Upper lobe of left lung (tissue), 6 donors: ENCODE data around the gene RIN3. TPM values are rescaled to one million over a fixed set of nuclear protein-coding genes. Genes with fewer than 3 reads are reported as not detected.

Source experiments
- ATAC-seq, 2 donors: fragments of 200-7000 bp; cut with Tn5 transposase; one replicate each; pipeline ENCODE4 v1.9.1; 2022; ENCODE audit warnings: mild to moderate bottlenecking in 2 of 2, moderate library complexity in 2 of 2; ENCODE audit not compliant: low FRiP score in 2 of 2
- DNase-seq, 2 donors: peaks; one replicate each; pipeline ENCODE4 v3.0.0-alpha.2; 2019 to 2020
- H3K27ac ChIP-seq, 4 donors: fragments of 200-600 bp; sonication (generic); one replicate each; pipeline ENCODE4 v1.5.1; 2016 to 2019
- H3K27me3 ChIP-seq, 4 donors: fragments of 200-600 bp; sonication (generic); one replicate each; pipeline ENCODE4 v1.5.1; 2017 to 2019
- H3K36me3 ChIP-seq, 4 donors: fragments of 200-600 bp; sonication (generic); one replicate each; pipeline ENCODE4 v1.5.1; 2016 to 2019
- H3K4me1 ChIP-seq, 4 donors: fragments of 200-600 bp; sonication (generic); one replicate each; pipeline ENCODE4 v1.5.1; 2018 to 2019
- H3K4me3 ChIP-seq, 4 donors: fragments of 200-600 bp; sonication (generic); one replicate each; pipeline ENCODE4 v1.5.1; 2017 to 2019; ENCODE audit warnings: mild to moderate bottlenecking in 2 of 4, moderate library complexity in 1 of 4
- H3K9me3 ChIP-seq, 4 donors: fragments of 200-600 bp; sonication (generic); one replicate each; pipeline ENCODE4 v1.5.1; 2018 to 2019
- EP300 ChIP-seq, 4 donors: sonication (generic); formaldehyde crosslinking; IDR thresholded peaks; one replicate each; pipeline ENCODE4 v1.5.1; 2017; ENCODE audit warnings: antibody characterized with exemption in 4 of 4, control low read depth in 2 of 4
- POLR2A ChIP-seq, 4 donors: fragments of 450-650 bp; IDR thresholded peaks; one replicate each; pipeline ENCODE4 v1.5.1; 2016 to 2017; ENCODE audit warnings: antibody characterized with exemption in 4 of 4, mild to moderate bottlenecking in 2 of 4
- POLR2AphosphoS5 ChIP-seq, 2 donors: sonication (generic); formaldehyde crosslinking; IDR thresholded peaks; one replicate each; pipeline ENCODE4 v1.5.1; 2017; ENCODE audit warnings: antibody characterized with exemption in 2 of 2
- WGBS, 2 donors: methylation state at CpG; one replicate each; pipeline ENCODE4 v1.1.5; 2017 to 2018; 5-methylcytosine and 5-hydroxymethylcytosine counted together
- total RNA-seq, 6 donors: library from RNA; depleted of rRNA in 4 of 6; stranded (reverse); fragments of >200 nt in 4 of 6; gene quantifications; one replicate each; pipeline versions ENCODE4 v1.1.0 to v1.2.1, GENCODE V29; 2016 to 2021
- TF ChIP-seq, protein P1 (sequence below), 6 experiments: fragments of 450-650 bp in 4 of 6; fragments of 200-600 bp in 2 of 6; sonication (generic) in 2 of 6; IDR thresholded peaks; one replicate each; pipeline ENCODE4 v1.5.1; 2016 to 2019; ENCODE audit warnings: antibody characterized with exemption in 6 of 6
- donor health status: DM: no; HTN: no; CAD: no; lungs with moderate emphysema.
- donor health status: DM: no; HTN: yes; CAD: no; lungs with severe emphysema.

RIN3 gene
- total RNA-seq, 6 donors from 2014 or later = 19.0 to 88.0 (median 59.7) TPM

- Histone ChIP-seq H3K9me3 (no peaks in the 10 kb centered on the region), H3K27me3 (no peaks in the 10 kb centered on the region), H3K36me3 (no peaks in the 10 kb centered on the region), H3K4me3 (no peak overlapping the region), H3K4me1 (peaks cover 26 to 38% (median 33%) of the 10 kb centered on the region in 4 donors), H3K27ac (peak overlapping the region; percentile 75 to 92 (median 82))
- WGBS, 2 donors = 7 to 33% methylated on average over 3 to 6 of the region's 6 CpGs
- ATAC-seq (peak; percentile 91 to 94), DNase-seq (peak; percentile 56 to 87)
- TF ChIP-seq, protein P1, sequence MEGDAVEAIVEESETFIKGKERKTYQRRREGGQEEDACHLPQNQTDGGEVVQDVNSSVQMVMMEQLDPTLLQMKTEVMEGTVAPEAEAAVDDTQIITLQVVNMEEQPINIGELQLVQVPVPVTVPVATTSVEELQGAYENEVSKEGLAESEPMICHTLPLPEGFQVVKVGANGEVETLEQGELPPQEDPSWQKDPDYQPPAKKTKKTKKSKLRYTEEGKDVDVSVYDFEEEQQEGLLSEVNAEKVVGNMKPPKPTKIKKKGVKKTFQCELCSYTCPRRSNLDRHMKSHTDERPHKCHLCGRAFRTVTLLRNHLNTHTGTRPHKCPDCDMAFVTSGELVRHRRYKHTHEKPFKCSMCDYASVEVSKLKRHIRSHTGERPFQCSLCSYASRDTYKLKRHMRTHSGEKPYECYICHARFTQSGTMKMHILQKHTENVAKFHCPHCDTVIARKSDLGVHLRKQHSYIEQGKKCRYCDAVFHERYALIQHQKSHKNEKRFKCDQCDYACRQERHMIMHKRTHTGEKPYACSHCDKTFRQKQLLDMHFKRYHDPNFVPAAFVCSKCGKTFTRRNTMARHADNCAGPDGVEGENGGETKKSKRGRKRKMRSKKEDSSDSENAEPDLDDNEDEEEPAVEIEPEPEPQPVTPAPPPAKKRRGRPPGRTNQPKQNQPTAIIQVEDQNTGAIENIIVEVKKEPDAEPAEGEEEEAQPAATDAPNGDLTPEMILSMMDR (IDR thresholded peaks at IDR 0.05) = no peak
- peak; percentile 71 to 90 for TF ChIP-seq POLR2AphosphoS5 (IDR thresholded peaks at IDR 0.05)
- peak in 1 of 4 donors; percentile 3 for TF ChIP-seq EP300 (IDR thresholded peaks at IDR 0.05)
Observed at GRCh38 chr14:92540472-92541048, 27.0 kb downstream of the RIN3 start.

DNA sequence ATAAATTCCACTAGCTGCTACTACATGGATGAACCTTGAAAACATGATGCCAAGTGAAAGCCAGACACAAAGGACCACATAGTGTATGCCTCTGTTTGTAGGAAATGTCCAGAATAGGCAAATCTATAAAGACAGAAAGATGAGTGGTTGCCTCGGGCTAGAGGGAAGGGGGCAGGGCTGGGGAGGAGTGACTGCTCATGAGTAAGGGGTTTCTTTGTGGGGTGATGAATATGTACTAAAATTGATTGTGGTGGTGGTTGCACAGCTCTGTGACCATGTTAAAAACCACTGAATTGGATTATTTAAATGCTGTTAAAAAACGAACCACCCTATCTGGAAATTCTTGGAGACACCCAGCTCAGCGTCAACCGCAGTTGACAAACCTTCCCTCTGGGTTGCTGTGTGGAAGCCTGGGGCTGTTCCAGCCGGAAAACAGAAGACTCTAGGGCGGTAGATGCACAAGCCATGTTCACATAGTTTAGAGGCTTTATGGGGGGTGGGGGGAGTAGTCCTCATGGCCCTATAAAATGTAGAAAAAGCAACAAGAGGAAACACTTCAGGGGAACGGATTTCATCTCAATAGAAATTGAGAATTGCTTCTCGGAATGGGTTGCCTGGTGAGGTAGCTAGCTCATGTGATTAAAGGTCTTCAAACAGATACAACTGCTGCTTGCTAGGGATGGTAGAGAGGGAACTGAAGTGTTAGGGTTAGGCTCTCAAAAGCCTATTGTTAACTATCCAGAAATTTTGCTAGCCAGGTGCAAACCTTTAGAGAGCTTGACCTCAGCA, 29.4 kb downstream of the RIN3 start:
- Histone ChIP-seq H3K27ac (no peak overlapping the region), H3K27me3 (no peaks in the 10 kb centered on the region), H3K36me3 (no peaks in the 10 kb centered on the region), H3K4me3 (no peak overlapping the region), H3K9me3 (no peaks in the 10 kb centered on the region), H3K4me1 (peaks cover 24 to 37% (median 29%) of the 10 kb centered on the region in 4 donors)
- ATAC-seq (no peak), DNase-seq (no peak)
- 84 to 87% methylated on average over 8 of the region's 8 CpGs for WGBS, 2 donors
- TF ChIP-seq POLR2A (IDR thresholded peaks at IDR 0.05) (no peak), EP300 (IDR thresholded peaks at IDR 0.05) (no peak), POLR2AphosphoS5 (IDR thresholded peaks at IDR 0.05) (no peak)
- TF ChIP-seq, protein P1 (IDR thresholded peaks at IDR 0.05) = no peak

DNA sequence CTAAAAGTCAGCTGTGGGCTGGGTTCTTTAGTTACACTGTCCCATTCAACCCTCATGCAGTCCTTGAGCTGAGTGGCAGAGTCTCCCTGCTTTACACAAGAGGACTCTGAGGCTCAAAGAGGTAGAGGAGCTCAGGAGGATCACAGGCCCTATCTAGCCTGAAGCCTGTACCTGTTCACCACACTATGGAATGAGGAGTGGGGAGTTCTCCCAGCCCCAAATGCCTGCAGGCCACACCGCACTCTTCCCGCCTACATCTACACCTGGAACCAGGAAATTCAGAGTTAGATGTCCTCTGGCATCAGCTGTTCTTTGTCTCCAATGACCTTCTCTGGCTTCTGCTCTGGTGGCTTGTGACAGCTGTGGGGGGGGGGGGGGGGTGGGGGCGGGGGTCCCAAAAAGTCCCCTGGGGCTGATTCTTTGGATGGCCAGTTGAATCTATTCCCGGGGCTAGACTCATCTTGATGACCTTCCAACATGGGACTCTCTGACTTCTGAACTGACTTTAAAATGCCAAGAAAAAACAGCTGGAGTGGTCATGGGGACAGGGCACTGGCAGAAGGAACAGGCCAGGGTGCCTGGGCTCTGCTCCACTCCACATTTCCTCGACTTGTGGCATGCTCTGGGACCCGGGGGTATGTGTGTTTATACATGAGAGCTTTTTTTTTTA, 30.6 kb downstream of the RIN3 start:
- Histone ChIP-seq H3K9me3 (no peaks in the 10 kb centered on the region), H3K27me3 (no peaks in the 10 kb centered on the region), H3K4me3 (no peak overlapping the region), H3K4me1 (peaks cover 21 to 34% (median 24%) of the 10 kb centered on the region in 4 donors), H3K36me3 (no peaks in the 10 kb centered on the region), H3K27ac (peak overlapping the region in 3 of 4 donors; percentile 12 to 42 (median 30))
- ATAC-seq (no peak), DNase-seq (no peak)
- 65 to 69% methylated on average over 6 of the region's 6 CpGs for WGBS, 2 donors
- no peak for TF ChIP-seq POLR2A (IDR thresholded peaks at IDR 0.05)
- TF ChIP-seq, protein P1 (IDR thresholded peaks at IDR 0.05) = no peak
- no peak for TF ChIP-seq EP300 (IDR thresholded peaks at IDR 0.05)
- no peak for TF ChIP-seq POLR2AphosphoS5 (IDR thresholded peaks at IDR 0.05)

DNA sequence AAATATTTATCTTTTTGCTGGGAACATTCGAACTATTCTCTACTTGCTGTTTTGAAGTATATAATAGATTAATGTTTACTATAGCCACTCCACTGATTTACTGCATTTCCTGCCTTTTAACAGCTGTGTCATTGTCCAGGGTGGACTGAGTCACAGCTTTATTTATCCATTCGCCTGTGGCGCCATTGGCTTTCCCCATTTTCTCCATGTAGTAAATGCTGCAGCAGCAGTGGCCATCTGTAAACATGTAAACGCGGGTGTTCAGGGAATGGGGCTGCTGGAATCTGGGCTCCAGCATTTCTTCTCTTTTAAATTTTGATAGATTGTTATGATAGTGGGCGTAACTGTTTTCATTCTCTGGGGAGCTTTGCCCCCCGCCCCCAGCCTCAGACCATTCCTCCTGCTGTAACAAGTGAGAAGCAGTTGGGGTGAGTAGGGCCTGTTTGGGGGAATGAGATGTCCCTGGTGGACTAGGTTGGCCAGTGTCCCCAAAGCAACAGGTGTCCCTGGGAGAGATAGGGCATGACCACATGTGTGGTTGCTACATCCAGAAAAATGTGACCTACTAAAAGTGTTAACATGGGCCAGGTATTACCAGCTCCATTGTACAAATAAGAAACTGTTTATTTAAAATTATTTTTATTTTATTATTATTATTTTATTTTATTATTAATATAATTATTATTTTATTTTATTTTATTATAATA, 32.9 kb downstream of the RIN3 start:
- Histone ChIP-seq H3K4me3 (no peak overlapping the region), H3K4me1 (peaks cover 5 to 24% (median 20%) of the 10 kb centered on the region in 4 donors), H3K27me3 (no peaks in the 10 kb centered on the region), H3K27ac (peak overlapping the region in 3 of 4 donors; percentile 36 to 65 (median 54)), H3K36me3 (no peaks in the 10 kb centered on the region), H3K9me3 (no peaks in the 10 kb centered on the region)
- WGBS, 2 donors = 77 to 80% methylated on average over 7 of the region's 7 CpGs
- TF ChIP-seq, protein P1 (IDR thresholded peaks at IDR 0.05) = no peak
- TF ChIP-seq EP300 (IDR thresholded peaks at IDR 0.05) (peak in 1 of 4 donors; percentile 6), POLR2AphosphoS5 (IDR thresholded peaks at IDR 0.05) (peak in 1 of 2 donors; percentile 62)
- ATAC-seq (no peak), DNase-seq (no peak)
